GM21576 (cell line): ENCODE data around the gene SLC26A9.

Experiments
- ATAC-seq: cut with Tn5 transposase; IDR thresholded peaks from one replicate; pipeline ENCODE4 v1.9.1; 2021; ENCODE audit warnings: mild to moderate bottlenecking, moderate library complexity; ENCODE audit not compliant: unreplicated experiment

The SLC26A9 gene

GRCh38 chr1:205950280-205950679 lies 7.0 kb upstream of the SLC26A9 start:
- no peak for ATAC-seq

GRCh38 chr1:205949753-205950152 lies 6.5 kb upstream of the SLC26A9 start:
- no peak for ATAC-seq

GRCh38 chr1:205948886-205949285 lies 5.6 kb upstream of the SLC26A9 start:
- no peak for ATAC-seq

GRCh38 chr1:205948039-205948438 lies 4.8 kb upstream of the SLC26A9 start:
- ATAC-seq = no peak

- no peak for ATAC-seq
These were observed 3.8 kb upstream of the SLC26A9 start for GRCh38 chr1:205947024-205947423.

GRCh38 chr1:205945069-205945468 lies 1.8 kb upstream of the SLC26A9 start:
- no peak for ATAC-seq

GRCh38 chr1:205944525-205944924 lies 1.3 kb upstream of the SLC26A9 start:
- no peak for ATAC-seq

- ATAC-seq = no peak
These were observed 561 bp downstream of the SLC26A9 start for GRCh38 chr1:205942631-205943159.

GRCh38 chr1:205940710-205941109 lies 2.5 kb downstream of the SLC26A9 start:
- ATAC-seq = no peak

- no peak for ATAC-seq
These were observed 3.4 kb downstream of the SLC26A9 start for GRCh38 chr1:205939690-205940330.

- no peak for ATAC-seq
These were observed 4.6 kb downstream of the SLC26A9 start for GRCh38 chr1:205938682-205939081.

- ATAC-seq = no peak
These were observed 6.2 kb downstream of the SLC26A9 start for GRCh38 chr1:205936846-205937586.

GRCh38 chr1:205936311-205936710 lies 6.9 kb downstream of the SLC26A9 start:
- no peak for ATAC-seq

GRCh38 chr1:205935869-205936268 lies 7.4 kb downstream of the SLC26A9 start:
- ATAC-seq = no peak

GRCh38 chr1:205934788-205935187 lies 8.5 kb downstream of the SLC26A9 start:
- no peak for ATAC-seq

GRCh38 chr1:205933671-205934618 lies 9.3 kb downstream of the SLC26A9 start:
- no peak for ATAC-seq

- no peak for ATAC-seq
These were observed 10.5 kb downstream of the SLC26A9 start for GRCh38 chr1:205932776-205933175.

GRCh38 chr1:205930799-205931281 lies 12.4 kb downstream of the SLC26A9 start:
- no peak for ATAC-seq

- no peak for ATAC-seq
These were observed 13.1 kb downstream of the SLC26A9 start for GRCh38 chr1:205930195-205930577.

GRCh38 chr1:205929496-205930194 lies 13.6 kb downstream of the SLC26A9 start:
- ATAC-seq = no peak
